H9 (cell line): ENCODE data around the gene CDC42EP4. TPM values are rescaled to one million over a fixed set of nuclear protein-coding genes. Genes with fewer than 3 reads are reported as not detected.
A peak's percentile ranks its signal among the peaks of the same experiment; 100 is the strongest.

Source experiments
- DNase-seq: peaks from one replicate; pipeline ENCODE4 v3.0.0-alpha.2; 2017
- H2AFZ ChIP-seq: one replicate; pipeline ENCODE4 v1.6.1; 2013; ENCODE audit warnings: mild to moderate bottlenecking, low read length, control low read depth, moderate library complexity
- H2AK5ac ChIP-seq: 2 replicates; pipeline ENCODE4 v1.6.1; 2013; ENCODE audit warnings: low read length, control low read depth, mixed read lengths; ENCODE audit not compliant: insufficient read length
- H2BK120ac ChIP-seq: one replicate; pipeline ENCODE4 v1.6.1; 2013; ENCODE audit warnings: low read depth, mild to moderate bottlenecking, low read length, control low read depth, inconsistent platforms; ENCODE audit not compliant: poor library complexity, severe bottlenecking
- H2BK12ac ChIP-seq: 2 replicates; pipeline ENCODE4 v1.6.1; 2013; ENCODE audit warnings: low read length, control low read depth, mixed read lengths, low read depth; ENCODE audit not compliant: insufficient read length
- H2BK15ac ChIP-seq: 2 replicates; pipeline ENCODE4 v1.6.1; 2013; ENCODE audit warnings: low read depth, low read length, control low read depth
- H2BK20ac ChIP-seq: one replicate; pipeline ENCODE4 v1.6.1; 2013; ENCODE audit warnings: low read depth, mild to moderate bottlenecking, low read length, control low read depth, inconsistent platforms; ENCODE audit not compliant: poor library complexity, severe bottlenecking
- H2BK5ac ChIP-seq: 2 replicates; pipeline ENCODE4 v1.6.1; 2013; ENCODE audit warnings: low read length, control low read depth, mixed read lengths; ENCODE audit not compliant: insufficient read length
- H3K14ac ChIP-seq: 2 replicates; pipeline ENCODE4 v1.6.1; 2013; ENCODE audit warnings: low read length, control low read depth; ENCODE audit not compliant: insufficient read depth
- H3K18ac ChIP-seq: 2 replicates; pipeline ENCODE4 v1.6.1; 2013; ENCODE audit warnings: low read depth, mild to moderate bottlenecking, mixed read lengths, low read length, control low read depth; ENCODE audit not compliant: insufficient read length
- H3K23ac ChIP-seq: 2 replicates; pipeline ENCODE4 v1.6.1; 2013; ENCODE audit warnings: low read length, control low read depth, mixed read lengths, low read depth; ENCODE audit not compliant: insufficient read length
- H3K23me2 ChIP-seq: 2 replicates; pipeline ENCODE4 v1.6.1; 2013; ENCODE audit warnings: low read depth, mild to moderate bottlenecking, mixed read lengths, low read length, control low read depth; ENCODE audit not compliant: insufficient read length, poor library complexity, severe bottlenecking
- H3K27ac ChIP-seq: 2 replicates; pipeline ENCODE4 v1.5.1; 2013; ENCODE audit warnings: low read length, control low read depth, mixed read lengths, low read depth; ENCODE audit not compliant: insufficient read length
- H3K27me3 ChIP-seq: 2 replicates; pipeline ENCODE4 v1.6.1; 2013; ENCODE audit warnings: low read length, control low read depth, inconsistent platforms; ENCODE audit not compliant: insufficient read depth
- H3K4ac ChIP-seq: 2 replicates; pipeline ENCODE4 v1.6.1; 2013; ENCODE audit warnings: low read depth, mild to moderate bottlenecking, control low read depth, inconsistent platforms, low read length, moderate library complexity
- H3K4me1 ChIP-seq: 2 replicates; pipeline ENCODE4 v1.6.1; 2013; ENCODE audit warnings: low read length, control low read depth, inconsistent platforms; ENCODE audit not compliant: insufficient read depth
- H3K4me2 ChIP-seq: 2 replicates; pipeline ENCODE4 v1.6.1; 2013; ENCODE audit warnings: low read length, control low read depth, mixed read lengths; ENCODE audit not compliant: insufficient read length, insufficient read depth
- H3K56ac ChIP-seq: 2 replicates; pipeline ENCODE4 v1.6.1; 2013; ENCODE audit warnings: low read depth, mild to moderate bottlenecking, mixed read lengths, low read length, control low read depth; ENCODE audit not compliant: insufficient read length
- H3K79me1 ChIP-seq: 2 replicates; pipeline ENCODE4 v1.6.1; 2013; ENCODE audit warnings: low read depth, mild to moderate bottlenecking, moderate library complexity, low read length, control low read depth, inconsistent platforms; ENCODE audit not compliant: insufficient read depth, poor library complexity, severe bottlenecking
- H3K79me2 ChIP-seq: 2 replicates; pipeline ENCODE4 v1.6.1; 2013; ENCODE audit warnings: low read length, control low read depth, inconsistent platforms; ENCODE audit not compliant: insufficient read depth
- H3K9ac ChIP-seq: 2 replicates; pipeline ENCODE4 v1.6.1; 2013; ENCODE audit warnings: low read length, control low read depth, mixed read lengths; ENCODE audit not compliant: insufficient read length; ENCODE audit errors: extremely low read depth
- H3K9me3 ChIP-seq: one replicate; pipeline ENCODE4 v1.6.1; 2013; ENCODE audit warnings: low read depth, low read length, inconsistent platforms; ENCODE audit not compliant: control insufficient read depth
- H3T11ph ChIP-seq: one replicate; pipeline ENCODE4 v1.6.1; 2013; ENCODE audit warnings: mild to moderate bottlenecking, low read length, control low read depth, inconsistent platforms
- H4K20me1 ChIP-seq: one replicate; pipeline ENCODE4 v1.6.1; 2013; ENCODE audit not compliant: control insufficient read depth, insufficient read length, insufficient read depth
- H4K5ac ChIP-seq: 2 replicates; pipeline ENCODE4 v1.6.1; 2013; ENCODE audit warnings: low read depth, mild to moderate bottlenecking, mixed read lengths, low read length, control low read depth; ENCODE audit not compliant: insufficient read length
- H4K8ac ChIP-seq: replicated peaks from 2 replicates; pipeline ENCODE4 v1.6.1; 2013; ENCODE audit warnings: low read length, control low read depth, mixed read lengths, low read depth; ENCODE audit not compliant: insufficient read length
- H4K91ac ChIP-seq: 2 replicates; pipeline ENCODE4 v1.6.1; 2013; ENCODE audit warnings: low read depth, mild to moderate bottlenecking, moderate library complexity, mixed read lengths, low read length, control low read depth; ENCODE audit not compliant: insufficient read length
- H3K27ac Mint-ChIP-seq, 3 experiments: 2 replicates in 2 of 3; 3 replicates in 1 of 3; pipeline ENCODE4 v1.8.0; 2020 to 2021; ENCODE audit warnings: mixed read lengths in 3 of 3, mild to moderate bottlenecking in 1 of 3, moderate library complexity in 1 of 3
- H3K27me3 Mint-ChIP-seq: 2 replicates; pipeline ENCODE4 v1.8.0; 2021; ENCODE audit warnings: low read depth, mild to moderate bottlenecking, moderate library complexity, mixed read lengths
- H3K36me3 Mint-ChIP-seq, 3 experiments: 2 replicates in 2 of 3; 3 replicates in 1 of 3; pipeline ENCODE4 v1.8.0; 2020 to 2021; ENCODE audit warnings: low read depth in 3 of 3, mixed read lengths in 3 of 3; ENCODE audit not compliant: insufficient read depth in 1 of 3
- H3K4me1 Mint-ChIP-seq, 2 experiments: 2 replicates each; pipeline ENCODE4 v1.8.0; 2020; ENCODE audit warnings: mixed read lengths in 2 of 2
- H3K4me3 Mint-ChIP-seq, 2 experiments: 2 replicates in 1 of 2; 3 replicates in 1 of 2; pipeline ENCODE4 v1.8.0; 2020 to 2021; ENCODE audit warnings: mild to moderate bottlenecking in 2 of 2, mixed read lengths in 2 of 2, moderate library complexity in 1 of 2
- H3K9me3 Mint-ChIP-seq, 2 experiments: 2 replicates in 1 of 2; 3 replicates in 1 of 2; pipeline ENCODE4 v1.8.0; 2020; ENCODE audit warnings: mild to moderate bottlenecking in 2 of 2, mixed read lengths in 2 of 2, moderate library complexity in 1 of 2
- WGBS: extraction: QIAGEN DNeasy Blood & Tissue Kit; methylation state at CpG from one replicate; pipeline ENCODE4 v1.1.7; 2013; ENCODE audit warnings: missing lambda C conversion rate, low lambda C conversion rate, mixed read lengths; ENCODE audit not compliant: insufficient read length; ENCODE audit errors: extremely low coverage; 5-methylcytosine and 5-hydroxymethylcytosine counted together
- total RNA-seq: library from RNA; stranded (reverse); gene quantifications from 2 replicates; pipeline ENCODE4 v1.2.1, GENCODE V29; 2021
- TF ChIP-seq, protein P1 (sequence below): fragments of 200-600 bp; sonication (generic); conservative IDR thresholded peaks from 3 replicates; pipeline ENCODE4 v1.8.0; 2021; ENCODE audit warnings: antibody characterized with exemption, mild to moderate bottlenecking

The CDC42EP4 gene
- total RNA-seq, 1 experiment from 2014 or later = 27.1 TPM

DNA sequence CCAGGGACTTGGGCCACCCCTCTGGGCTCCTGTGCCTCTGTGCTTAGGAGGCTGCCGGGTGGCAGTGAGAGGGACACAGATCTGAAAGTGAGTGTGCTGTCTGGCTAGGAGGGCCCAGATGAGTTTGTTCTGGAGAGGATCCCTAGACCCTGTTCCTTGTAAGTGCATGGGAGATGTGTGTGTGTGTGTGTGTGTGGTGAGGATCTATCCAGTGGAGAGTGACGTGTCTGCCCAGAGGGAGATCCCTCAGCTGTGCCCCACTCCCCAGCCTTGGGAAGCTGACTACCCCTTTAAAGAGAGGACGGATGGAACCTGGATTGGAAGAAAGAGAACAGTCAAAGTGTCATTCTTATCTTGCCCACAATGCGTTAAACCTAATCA is 25.5 kb upstream of the CDC42EP4 start:
- H3K36me3 Mint-ChIP-seq = peaks cover 0 to 6% (median 1%) of the 10 kb centered on the region in 3 experiments; a peak in 3 of 7 replicates
- Histone ChIP-seq H2AFZ (no peak overlapping the region), H3K9ac (no peak overlapping the region), H2BK12ac (no peak overlapping the region), H4K5ac (no peak overlapping the region), H4K8ac (no peak overlapping the region), H3K9me3 (no peaks in the 10 kb centered on the region), H4K20me1 (no peaks in the 10 kb centered on the region), H3K23ac (no peak overlapping the region), H3K18ac (no peak overlapping the region), H3K79me1 (no peaks in the 10 kb centered on the region), H3K14ac (no peak overlapping the region), H4K91ac (no peak overlapping the region), H3K56ac (no peak overlapping the region), H3K4me2 (no peak overlapping the region), H2BK20ac (no peak overlapping the region), H3K4me1 (peaks cover 3% of the 10 kb centered on the region; the same call in 1 of the 2 replicates), H2BK120ac (no peak overlapping the region), H3K27ac (no peak overlapping the region), H2BK5ac (no peak overlapping the region), H2AK5ac (no peak overlapping the region), H3K4ac (no peak overlapping the region), H3K23me2 (no peaks in the 10 kb centered on the region), H3T11ph (no peak overlapping the region), H3K79me2 (no peaks in the 10 kb centered on the region), H3K27me3 (no peaks in the 10 kb centered on the region), H2BK15ac (no peak overlapping the region)
- H3K4me1 Mint-ChIP-seq = peaks cover 32 to 46% of the 10 kb centered on the region in 2 experiments
- H3K27me3 Mint-ChIP-seq = peaks cover 3% of the 10 kb centered on the region; the same call in 1 of the 2 replicates
- peak overlapping the region; percentile 5 to 70 (median 27); a peak in 3 of 7 replicates for H3K27ac Mint-ChIP-seq
- WGBS = no CpG with 5 or more reads among the region's 4 CpGs
- no peaks in the 10 kb centered on the region for H3K9me3 Mint-ChIP-seq
- H3K4me3 Mint-ChIP-seq = no peak overlapping the region
- DNase-seq = no peak
- TF ChIP-seq, protein P1, sequence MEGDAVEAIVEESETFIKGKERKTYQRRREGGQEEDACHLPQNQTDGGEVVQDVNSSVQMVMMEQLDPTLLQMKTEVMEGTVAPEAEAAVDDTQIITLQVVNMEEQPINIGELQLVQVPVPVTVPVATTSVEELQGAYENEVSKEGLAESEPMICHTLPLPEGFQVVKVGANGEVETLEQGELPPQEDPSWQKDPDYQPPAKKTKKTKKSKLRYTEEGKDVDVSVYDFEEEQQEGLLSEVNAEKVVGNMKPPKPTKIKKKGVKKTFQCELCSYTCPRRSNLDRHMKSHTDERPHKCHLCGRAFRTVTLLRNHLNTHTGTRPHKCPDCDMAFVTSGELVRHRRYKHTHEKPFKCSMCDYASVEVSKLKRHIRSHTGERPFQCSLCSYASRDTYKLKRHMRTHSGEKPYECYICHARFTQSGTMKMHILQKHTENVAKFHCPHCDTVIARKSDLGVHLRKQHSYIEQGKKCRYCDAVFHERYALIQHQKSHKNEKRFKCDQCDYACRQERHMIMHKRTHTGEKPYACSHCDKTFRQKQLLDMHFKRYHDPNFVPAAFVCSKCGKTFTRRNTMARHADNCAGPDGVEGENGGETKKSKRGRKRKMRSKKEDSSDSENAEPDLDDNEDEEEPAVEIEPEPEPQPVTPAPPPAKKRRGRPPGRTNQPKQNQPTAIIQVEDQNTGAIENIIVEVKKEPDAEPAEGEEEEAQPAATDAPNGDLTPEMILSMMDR = no peak
